Frontal cortex (tissue), 4 donors: ENCODE measurements around the gene TBC1D3I. TPM values are rescaled to one million over a fixed set of nuclear protein-coding genes. Genes with fewer than 3 reads are reported as not detected.
"Not testable (repeated sequence)": the region's sequence is repeated elsewhere in the genome, so short reads cannot be mapped to it uniquely, and the experiment has no call there.

Experiments used
- DNase-seq, 2 donors: peaks; one replicate each; pipeline ENCODE4 v3.0.0; 2012; ENCODE audit warnings: low spot score in 2 of 2
- FAIRE-seq: peaks from 2 replicates; lab custom pipeline; 2012; peaks lifted over from hg19 to GRCh38; lab: Jason Lieb, UNC
- small RNA-seq: library from RNA; depleted of rRNA; stranded (forward); fragments of <200 nt; gene quantifications from one replicate; pipeline ENCODE3, GENCODE V24; 2014
- total RNA-seq: library from RNA; depleted of rRNA; stranded (reverse); fragments of >200 nt; gene quantifications from one replicate; pipeline ENCODE4 v1.2.3, GENCODE V29; 2014
- donor health status: control.
- donor health status: control.
- donor health status: control.

The TBC1D3I gene
- total RNA-seq, 1 donor from 2014 or later: under 0.01 TPM

GRCh38 chr17:36209575-36209974, 54.8 kb downstream of the TBC1D3I start:
- no peak for DNase-seq
- no peak for FAIRE-seq

GRCh38 chr17:36207383-36207782, 57.0 kb downstream of the TBC1D3I start:
- DNase-seq, FAIRE-seq: not testable (repeated sequence)

- not testable (repeated sequence) for FAIRE-seq, DNase-seq
These were observed 57.9 kb downstream of the TBC1D3I start for GRCh38 chr17:36206486-36206821.

- FAIRE-seq: no peak
These were observed 58.5 kb downstream of the TBC1D3I start for GRCh38 chr17:36205637-36206485.

GRCh38 chr17:36204724-36205500, 59.5 kb downstream of the TBC1D3I start:
- FAIRE-seq (no peak), DNase-seq (no peak)

More at GRCh38 chr17:36205637-36206485, 58.5 kb downstream of the TBC1D3I start:
- no peak for DNase-seq

Small RNAs within 50 kb of the gene (small RNA-seq; reads per million reads assigned to genes)
- gene AC243829.3 (not detected), gene AC243829.6 (not detected), gene RF00019 (not detected)

Other genes starting within 250 kb of the TBC1D3I start
- gene CCL23, start 246.6 kb downstream of the TBC1D3I start, total RNA-seq: not detected
- gene CCL18, start 200.3 kb downstream of the TBC1D3I start, total RNA-seq: not detected
- gene CCL3, start 174.4 kb downstream of the TBC1D3I start, total RNA-seq: 2.0 TPM
- 1.2 TPM for gene CCL4, start 160.7 kb downstream of the TBC1D3I start, total RNA-seq
- 1.6 TPM for gene TBC1D3B, start 87.9 kb downstream of the TBC1D3I start, total RNA-seq
- gene CCL3L1, start 67.8 kb downstream of the TBC1D3I start, total RNA-seq: 0.82 TPM
- gene CCL4L2, start 53.5 kb downstream of the TBC1D3I start, total RNA-seq: 2.4 TPM
- not detected for gene TBC1D3G, start 59.3 kb upstream of the TBC1D3I start, total RNA-seq
- not detected for gene TBC1D3H, start 123.9 kb upstream of the TBC1D3I start, total RNA-seq
- gene ZNHIT3, start 222.1 kb upstream of the TBC1D3I start, total RNA-seq: 57.1 TPM